ENCODE measurements around the gene RBM19.

DNA sequence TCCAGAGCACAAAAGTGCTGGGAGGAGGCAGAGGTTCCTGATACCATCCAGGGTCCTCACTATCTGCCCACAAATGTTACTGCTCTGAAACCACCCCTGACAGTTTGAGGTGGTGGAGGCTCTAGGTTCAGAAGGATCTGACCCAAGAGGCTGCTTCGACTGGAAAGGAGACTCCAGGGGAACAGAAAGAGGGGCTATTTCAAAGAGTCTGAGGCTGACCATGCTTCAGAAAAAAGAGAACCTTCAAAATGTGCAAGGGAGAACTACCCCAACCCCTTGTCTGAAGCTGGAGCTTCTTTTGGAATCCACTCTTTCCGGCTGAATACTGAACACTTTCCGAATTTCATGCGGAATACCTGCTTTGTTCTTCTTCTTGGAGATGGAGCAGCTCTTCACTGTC lies 41.8 kb downstream of the RBM19 start:
- TF ChIP-seq, protein P1, sequence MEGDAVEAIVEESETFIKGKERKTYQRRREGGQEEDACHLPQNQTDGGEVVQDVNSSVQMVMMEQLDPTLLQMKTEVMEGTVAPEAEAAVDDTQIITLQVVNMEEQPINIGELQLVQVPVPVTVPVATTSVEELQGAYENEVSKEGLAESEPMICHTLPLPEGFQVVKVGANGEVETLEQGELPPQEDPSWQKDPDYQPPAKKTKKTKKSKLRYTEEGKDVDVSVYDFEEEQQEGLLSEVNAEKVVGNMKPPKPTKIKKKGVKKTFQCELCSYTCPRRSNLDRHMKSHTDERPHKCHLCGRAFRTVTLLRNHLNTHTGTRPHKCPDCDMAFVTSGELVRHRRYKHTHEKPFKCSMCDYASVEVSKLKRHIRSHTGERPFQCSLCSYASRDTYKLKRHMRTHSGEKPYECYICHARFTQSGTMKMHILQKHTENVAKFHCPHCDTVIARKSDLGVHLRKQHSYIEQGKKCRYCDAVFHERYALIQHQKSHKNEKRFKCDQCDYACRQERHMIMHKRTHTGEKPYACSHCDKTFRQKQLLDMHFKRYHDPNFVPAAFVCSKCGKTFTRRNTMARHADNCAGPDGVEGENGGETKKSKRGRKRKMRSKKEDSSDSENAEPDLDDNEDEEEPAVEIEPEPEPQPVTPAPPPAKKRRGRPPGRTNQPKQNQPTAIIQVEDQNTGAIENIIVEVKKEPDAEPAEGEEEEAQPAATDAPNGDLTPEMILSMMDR (IDR thresholded peaks at IDR 0.05; ENCODE audit: low read length) = no peak
- TF ChIP-seq EZH2phosphoT487 (IDR thresholded peaks at IDR 0.05; ENCODE audit: low read length) = no peak
